Measurements from ENCODE around the gene GNAL.

The GNAL gene

GRCh38 chr18:11784674-11785304 is 95.7 kb downstream of the GNAL start:
- TF ChIP-seq FOXP2 (optimal IDR thresholded peaks at IDR 0.05; ENCODE audit: borderline replicate concordance, extremely low read depth, extremely low read length, insufficient read depth) (no peak), TAF1 (IDR thresholded peaks at IDR 0.05; ENCODE audit: borderline replicate concordance, insufficient read depth, low read length) (no peak), REST (IDR thresholded peaks at IDR 0.05; ENCODE audit: insufficient read depth in 1 of 2, low read depth in 2 of 2, low read length in 2 of 2) (no peak), POLR2AphosphoS5 (IDR thresholded peaks at IDR 0.05; ENCODE audit: low read depth, low read length) (no peak), SIN3A (IDR thresholded peaks at IDR 0.05; ENCODE audit: borderline replicate concordance, insufficient read depth, low read length) (no peak)

GRCh38 chr18:11785444-11786055 is 96.5 kb downstream of the GNAL start:
- no peak for TF ChIP-seq REST (IDR thresholded peaks at IDR 0.05; ENCODE audit: insufficient read depth in 1 of 2, low read depth in 2 of 2, low read length in 2 of 2)

GRCh38 chr18:11789716-11790510 is 100.8 kb downstream of the GNAL start:
- TF ChIP-seq TAF1 (IDR thresholded peaks at IDR 0.05; ENCODE audit: borderline replicate concordance, insufficient read depth, low read length) (no peak), REST (IDR thresholded peaks at IDR 0.05; ENCODE audit: insufficient read depth in 1 of 2, low read depth in 2 of 2, low read length in 2 of 2) (no peak), FOXP2 (optimal IDR thresholded peaks at IDR 0.05; ENCODE audit: borderline replicate concordance, extremely low read depth, extremely low read length, insufficient read depth) (no peak), SIN3A (IDR thresholded peaks at IDR 0.05; ENCODE audit: borderline replicate concordance, insufficient read depth, low read length) (no peak), POLR2AphosphoS5 (IDR thresholded peaks at IDR 0.05; ENCODE audit: low read depth, low read length) (no peak)

GRCh38 chr18:11791131-11791530 is 102.1 kb downstream of the GNAL start:
- no peak for TF ChIP-seq REST (IDR thresholded peaks at IDR 0.05; ENCODE audit: insufficient read depth in 1 of 2, low read depth in 2 of 2, low read length in 2 of 2)
- no peak for TF ChIP-seq TAF1 (IDR thresholded peaks at IDR 0.05; ENCODE audit: borderline replicate concordance, insufficient read depth, low read length)
- no peak for TF ChIP-seq POLR2AphosphoS5 (IDR thresholded peaks at IDR 0.05; ENCODE audit: low read depth, low read length)
- no peak for TF ChIP-seq FOXP2 (optimal IDR thresholded peaks at IDR 0.05; ENCODE audit: borderline replicate concordance, extremely low read depth, extremely low read length, insufficient read depth)
- TF ChIP-seq SIN3A (IDR thresholded peaks at IDR 0.05; ENCODE audit: borderline replicate concordance, insufficient read depth, low read length), result no peak
